ENCODE data around the gene ARMC2.
"Not testable (repeated sequence)": the region's sequence is repeated elsewhere in the genome, so short reads cannot be mapped to it uniquely, and the experiment has no call there.

Gene ARMC2

DNA sequence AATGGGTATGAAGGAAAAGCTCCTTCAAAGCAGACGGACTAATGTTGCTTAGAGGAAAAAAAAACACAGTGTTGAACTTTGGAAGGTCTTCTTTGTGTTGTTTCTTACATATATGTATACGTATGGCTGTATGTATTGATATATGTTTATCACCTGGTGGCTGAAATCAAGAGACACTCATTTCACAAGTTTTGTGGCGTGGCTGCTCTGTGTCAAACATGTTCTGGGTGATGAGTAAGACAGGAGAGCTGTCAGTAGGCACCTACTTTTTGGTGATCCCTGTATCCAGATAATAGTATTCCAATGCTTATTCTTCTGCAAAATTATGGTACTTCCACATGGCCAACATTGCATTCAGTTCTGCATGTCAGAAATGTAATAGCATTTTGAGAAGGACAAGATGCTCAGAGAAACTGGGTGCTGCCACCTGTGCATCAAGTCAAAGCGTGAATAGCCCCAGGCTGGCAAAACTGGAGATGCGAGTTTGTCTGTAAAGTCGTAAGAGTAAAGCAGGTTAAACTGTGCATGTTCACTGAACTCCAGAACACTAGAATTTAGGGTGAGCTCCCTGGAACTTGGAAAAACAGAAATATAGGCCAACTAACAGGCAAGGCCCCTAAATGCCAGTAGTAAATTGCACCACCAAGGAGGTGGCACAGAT lies 67.9 kb downstream of the ARMC2 start:
- DNase-seq (ENCODE audit: low read depth), result no peak

- no peak for DNase-seq (ENCODE audit: low read depth)
These were observed 72.5 kb downstream of the ARMC2 start for GRCh38 chr6:108920751-108921150.

GRCh38 chr6:108921547-108922361 lies 73.5 kb downstream of the ARMC2 start:
- DNase-seq (ENCODE audit: low read depth), result no peak

GRCh38 chr6:108922499-108922898 lies 74.3 kb downstream of the ARMC2 start:
- DNase-seq (ENCODE audit: low read depth), result no peak

DNA sequence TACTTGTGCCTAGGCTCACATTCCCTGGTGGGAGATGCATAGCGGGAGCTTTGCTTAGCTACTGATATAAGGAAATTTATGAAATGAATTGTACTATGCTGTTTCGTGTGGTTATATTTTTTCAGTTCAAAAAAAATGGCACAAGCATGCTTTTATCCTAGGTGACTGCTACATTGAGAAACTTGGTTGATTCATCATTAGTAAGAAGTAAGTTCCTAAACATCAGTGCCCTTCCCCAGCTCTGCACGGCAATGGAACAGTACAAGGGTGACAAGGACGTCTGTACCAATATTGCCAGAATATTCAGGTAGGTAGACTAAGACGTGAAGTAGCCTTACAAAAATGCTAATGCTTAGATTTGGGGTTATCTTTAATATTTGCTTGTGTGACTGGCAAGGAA lies 79.7 kb downstream of the ARMC2 start:
- DNase-seq (ENCODE audit: low read depth), result no peak

DNA sequence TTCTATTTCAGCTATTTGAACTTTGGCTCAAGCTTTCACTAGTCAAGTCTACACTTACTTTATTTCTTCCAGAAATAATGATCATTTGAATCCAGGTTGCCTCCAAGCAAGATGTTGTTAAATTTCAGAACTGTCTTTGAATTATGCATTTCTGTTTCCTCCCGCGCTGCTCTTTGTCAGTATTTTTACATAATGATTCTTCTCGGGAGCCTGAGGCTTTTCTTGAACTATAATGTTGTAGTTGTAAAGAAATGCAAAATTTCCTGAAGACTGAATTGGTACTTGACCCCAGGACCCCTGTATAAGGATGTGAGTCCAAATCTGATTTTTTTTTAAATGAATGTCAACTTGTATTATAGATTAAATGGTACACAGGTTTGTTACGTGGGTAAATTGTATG lies 80.4 kb downstream of the ARMC2 start:
- DNase-seq (ENCODE audit: low read depth), result no peak

DNA sequence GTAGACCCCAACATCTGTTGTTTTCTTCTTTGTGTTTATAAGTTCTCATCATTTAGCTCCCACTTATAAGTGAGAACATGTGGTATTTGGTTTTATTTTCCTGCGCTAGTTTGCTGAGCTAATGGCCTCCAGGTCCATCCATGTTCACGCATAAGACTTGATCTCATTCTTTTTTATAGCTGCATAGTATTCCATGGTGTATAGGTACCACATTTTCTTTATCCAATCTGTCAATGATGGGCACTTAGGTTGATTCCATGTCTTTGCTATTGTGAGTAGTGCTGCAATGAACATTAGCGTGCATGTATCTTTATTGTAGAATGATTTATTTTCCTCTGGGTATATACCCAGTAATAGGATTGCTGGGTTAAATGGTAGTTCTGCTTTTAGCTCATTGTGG lies 82.9 kb downstream of the ARMC2 start:
- DNase-seq (ENCODE audit: low read depth), result not testable (repeated sequence)

GRCh38 chr6:108937170-108937569 lies 88.9 kb downstream of the ARMC2 start:
- DNase-seq (ENCODE audit: low read depth), result no peak

DNA sequence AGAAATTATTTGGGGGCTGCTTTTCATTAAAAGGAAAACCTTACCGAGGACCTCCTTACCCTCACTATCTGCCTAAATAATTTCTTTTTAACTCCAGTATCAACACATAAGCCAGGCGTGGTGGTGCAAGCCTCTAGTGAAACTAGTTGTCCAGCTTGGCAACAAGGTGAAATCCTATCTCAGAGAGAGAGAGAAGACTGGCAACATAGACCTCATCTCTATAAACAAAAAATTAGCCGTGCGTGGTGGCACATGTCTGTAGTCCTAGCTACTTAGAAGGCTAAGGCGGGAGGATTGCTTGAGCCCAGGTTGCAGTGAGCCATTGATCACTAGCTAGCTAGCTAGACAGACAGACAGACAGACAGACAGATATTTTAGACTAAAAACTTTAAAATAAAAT lies 92.5 kb downstream of the ARMC2 start:
- no peak for DNase-seq (ENCODE audit: low read depth)

DNA sequence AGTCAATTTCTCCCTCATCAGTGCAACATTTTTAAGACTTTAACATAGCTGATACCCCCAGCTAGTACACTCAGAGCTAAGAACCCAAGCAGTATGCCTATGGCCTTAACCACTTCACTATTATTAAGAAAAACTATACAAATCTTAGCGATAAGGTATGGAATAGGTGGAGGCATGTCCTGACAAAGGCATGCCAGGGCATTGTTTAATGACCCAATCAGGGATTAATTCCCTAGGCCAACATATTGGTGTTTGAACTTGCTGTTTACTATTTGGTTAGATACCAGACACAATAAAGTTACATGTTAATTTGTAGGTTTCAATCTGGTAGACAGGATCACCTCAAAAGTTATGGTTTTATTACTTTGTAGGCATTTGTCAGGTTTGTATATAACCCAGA lies 93.1 kb downstream of the ARMC2 start:
- DNase-seq (ENCODE audit: low read depth), result no peak

DNA sequence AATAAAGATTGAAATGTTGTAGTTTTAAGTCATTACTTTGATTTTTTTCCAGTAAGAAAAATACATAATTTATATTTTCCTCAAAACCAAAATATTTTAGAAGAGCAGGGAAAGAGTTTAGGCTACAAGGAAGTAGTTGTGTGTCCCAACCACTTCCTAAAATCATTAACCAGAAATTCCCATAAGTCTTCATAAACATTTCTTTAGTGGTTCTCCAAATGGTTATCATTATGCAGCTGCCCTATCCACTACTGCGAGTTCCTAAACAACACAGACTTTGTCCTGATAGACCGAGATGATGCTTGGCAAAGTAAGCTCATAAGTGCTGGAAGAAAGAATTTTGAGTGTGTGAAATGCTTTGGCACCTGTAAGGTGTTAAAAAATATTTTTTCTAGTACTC lies 93.6 kb downstream of the ARMC2 start:
- no peak for DNase-seq (ENCODE audit: low read depth)

DNA sequence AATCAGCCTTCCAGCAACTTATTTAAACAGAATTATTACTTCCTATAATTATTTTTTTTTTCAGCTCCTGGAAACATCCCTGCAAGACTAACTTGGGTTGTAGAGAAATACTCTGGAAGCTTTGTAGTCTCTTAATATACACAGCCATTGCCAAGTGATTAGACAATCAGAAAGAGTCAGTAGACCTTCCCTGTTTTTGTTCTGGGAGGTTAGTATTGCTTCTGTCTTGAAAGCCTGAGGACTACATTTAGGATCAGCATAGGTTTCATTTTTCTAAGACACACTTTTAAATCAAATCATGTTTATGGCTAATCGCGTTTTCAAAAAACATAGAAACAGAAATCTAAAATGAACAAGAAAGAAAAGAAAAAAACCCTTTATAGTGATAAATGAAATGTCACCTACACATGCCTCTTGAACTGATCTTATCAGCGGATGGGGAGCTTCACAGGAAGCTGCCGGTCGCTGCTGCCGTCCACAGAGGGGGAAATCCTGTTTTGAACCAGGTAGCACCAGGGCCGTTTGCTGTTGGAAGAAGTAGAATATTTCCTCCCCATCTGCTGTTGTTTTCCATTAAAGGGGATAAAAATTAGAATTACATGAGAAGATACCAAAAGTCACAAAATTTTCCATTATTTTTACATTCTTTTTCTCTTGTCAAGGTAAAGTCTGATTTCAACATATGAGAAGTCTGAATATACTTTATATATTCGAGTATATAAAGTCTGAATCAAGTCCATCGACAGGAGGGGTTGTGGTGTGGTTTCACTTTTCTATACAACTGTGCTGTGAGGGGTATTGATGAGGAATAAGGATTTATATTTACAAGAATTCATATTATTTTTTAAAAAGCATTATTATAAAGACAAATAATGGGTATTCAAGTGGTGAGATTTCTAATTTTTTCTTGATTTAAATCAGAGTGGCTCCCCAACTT lies 94.6 kb downstream of the ARMC2 start:
- DNase-seq (ENCODE audit: low read depth), result peak; percentile 25

- no peak for DNase-seq (ENCODE audit: low read depth)
These were observed 95.8 kb downstream of the ARMC2 start for GRCh38 chr6:108944071-108944470.

DNA sequence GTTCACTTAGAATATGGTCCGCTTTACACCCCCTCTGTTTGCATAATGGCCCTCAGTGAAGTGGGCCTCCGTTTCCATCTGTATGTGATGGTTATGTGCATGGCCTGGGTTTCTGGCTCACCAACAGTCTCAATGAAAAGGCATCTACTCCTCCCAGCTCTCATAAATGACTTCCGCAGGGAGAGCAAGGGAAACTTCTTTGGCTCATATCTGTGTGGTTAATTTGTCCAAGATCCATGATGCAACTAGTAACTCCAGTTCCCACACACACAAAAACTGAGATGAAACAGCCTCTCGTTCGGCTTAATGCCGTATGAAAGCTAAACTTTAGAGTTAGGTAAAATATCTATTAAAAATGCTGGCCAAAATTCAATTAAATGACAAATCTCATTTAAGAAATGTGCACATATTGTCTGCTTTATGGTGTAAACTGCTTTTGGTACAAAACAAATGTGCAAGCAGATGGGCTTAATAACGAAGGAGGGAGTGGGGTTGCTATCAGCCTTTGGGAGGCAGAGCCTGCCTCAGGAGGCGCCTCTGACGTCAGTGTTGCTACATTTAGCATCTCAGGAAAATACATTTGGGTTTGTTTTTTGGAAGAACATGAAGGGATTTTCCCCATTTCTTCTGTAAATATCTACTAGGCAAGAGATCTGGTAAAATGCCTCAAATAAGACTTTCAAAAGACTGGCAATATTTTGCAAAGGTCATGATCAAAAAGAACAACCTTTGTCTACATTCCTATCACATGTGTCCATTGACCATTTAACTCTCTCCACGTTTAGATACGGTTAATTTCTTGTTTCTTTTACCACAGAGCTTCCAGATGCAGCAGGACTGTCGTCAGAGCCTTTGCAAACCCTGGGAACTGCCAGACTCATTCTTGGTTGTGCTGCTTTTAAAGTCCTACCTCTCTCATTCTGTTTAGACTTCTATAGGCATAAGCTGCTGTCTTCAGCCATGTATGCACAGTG lies 96.8 kb downstream of the ARMC2 start:
- DNase-seq (ENCODE audit: low read depth), result no peak

- no peak for DNase-seq (ENCODE audit: low read depth)
These were observed 97.5 kb downstream of the ARMC2 start for GRCh38 chr6:108945681-108946159.

GRCh38 chr6:108946695-108947094 lies 98.5 kb downstream of the ARMC2 start:
- DNase-seq (ENCODE audit: low read depth), result no peak

- no peak for DNase-seq (ENCODE audit: low read depth)
These were observed 99.1 kb downstream of the ARMC2 start for GRCh38 chr6:108947114-108947854.

GRCh38 chr6:108948181-108948661 lies 100.0 kb downstream of the ARMC2 start:
- DNase-seq (ENCODE audit: low read depth), result no peak

- no peak for DNase-seq (ENCODE audit: low read depth)
These were observed 103.2 kb downstream of the ARMC2 start for GRCh38 chr6:108951351-108951953.

Measured in stimulated activated CD8-positive, alpha-beta memory T cell treated with anti-CD3 and anti-CD28 coated beads, Interleukin-12 subunit alpha, Interleukin-12 subunit beta, amount 100 ng/mL, for 4 hours (primary cell).